Measurements from ENCODE around the gene IL4R. TPM values are rescaled to one million over a fixed set of nuclear protein-coding genes. Genes with fewer than 3 reads are reported as not detected.

Gene IL4R
- total RNA-seq, 1 experiment from 2014 or later, result 25.1 TPM

DNA sequence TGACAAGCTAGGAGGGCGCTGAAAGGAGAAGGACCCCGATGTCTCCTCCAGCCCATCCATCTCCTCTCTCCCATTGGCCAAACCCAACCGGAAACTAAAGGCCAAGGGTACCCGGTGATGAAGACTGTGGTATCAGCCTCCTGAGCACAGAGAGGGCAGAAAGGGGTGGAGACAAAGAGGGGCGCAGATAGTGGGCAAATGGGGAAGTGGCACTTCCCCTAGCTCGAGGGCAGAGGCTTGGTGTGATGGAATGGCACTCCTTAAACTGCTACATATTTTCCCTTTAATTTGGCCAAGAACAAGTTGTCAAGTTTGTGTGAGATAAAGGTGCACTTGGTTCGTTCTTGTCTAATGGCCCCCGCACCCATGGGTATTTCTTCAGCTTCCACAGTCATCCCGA is 27.8 kb downstream of the IL4R start:
- Histone ChIP-seq H3K9me3 (ENCODE audit: low read length) (no peaks in the 10 kb centered on the region), H3K4me1 (ENCODE audit: insufficient read depth, low read length) (no peaks in the 10 kb centered on the region), H3K36me3 (ENCODE audit: low read depth, low read length) (peaks cover 3% of the 10 kb centered on the region; the same call in 1 of the 2 replicates), H3K4me3 (ENCODE audit: low read length) (no peak overlapping the region), H3K79me2 (ENCODE audit: low read length) (no peaks in the 10 kb centered on the region), H3K9ac (ENCODE audit: low read length) (no peak overlapping the region), H3K27ac (ENCODE audit: low read length) (no peak overlapping the region), H3K27me3 (ENCODE audit: low read length) (no peaks in the 10 kb centered on the region), H2AFZ (ENCODE audit: low read length) (no peak overlapping the region), H3K4me2 (ENCODE audit: low read length) (no peak overlapping the region), H3K9me2 (replicated peaks; ENCODE audit: low read length) (no peaks in the 10 kb centered on the region), H3F3A (ENCODE audit: low read length, unreplicated experiment) (no peaks in the 10 kb centered on the region), H4K20me1 (ENCODE audit: low read length) (no peaks in the 10 kb centered on the region)
- intact Hi-C loops (cut with micrococcal nuclease), result no loop called here
- no TSS peak for BruUV-seq (replicated peaks)
- POLR2A ChIA-PET (ENCODE audit: unreplicated experiment), result no interaction called here
- ATAC-seq (no peak), DNase-seq (no peak)
- TF ChIP-seq EZH2 (IDR thresholded peaks at IDR 0.05; ENCODE audit: low read length, unreplicated experiment) (no peak), EZH2phosphoT487 (IDR thresholded peaks at IDR 0.05; ENCODE audit: borderline replicate concordance, low read length) (no peak)
- TF ChIP-seq, protein P1, sequence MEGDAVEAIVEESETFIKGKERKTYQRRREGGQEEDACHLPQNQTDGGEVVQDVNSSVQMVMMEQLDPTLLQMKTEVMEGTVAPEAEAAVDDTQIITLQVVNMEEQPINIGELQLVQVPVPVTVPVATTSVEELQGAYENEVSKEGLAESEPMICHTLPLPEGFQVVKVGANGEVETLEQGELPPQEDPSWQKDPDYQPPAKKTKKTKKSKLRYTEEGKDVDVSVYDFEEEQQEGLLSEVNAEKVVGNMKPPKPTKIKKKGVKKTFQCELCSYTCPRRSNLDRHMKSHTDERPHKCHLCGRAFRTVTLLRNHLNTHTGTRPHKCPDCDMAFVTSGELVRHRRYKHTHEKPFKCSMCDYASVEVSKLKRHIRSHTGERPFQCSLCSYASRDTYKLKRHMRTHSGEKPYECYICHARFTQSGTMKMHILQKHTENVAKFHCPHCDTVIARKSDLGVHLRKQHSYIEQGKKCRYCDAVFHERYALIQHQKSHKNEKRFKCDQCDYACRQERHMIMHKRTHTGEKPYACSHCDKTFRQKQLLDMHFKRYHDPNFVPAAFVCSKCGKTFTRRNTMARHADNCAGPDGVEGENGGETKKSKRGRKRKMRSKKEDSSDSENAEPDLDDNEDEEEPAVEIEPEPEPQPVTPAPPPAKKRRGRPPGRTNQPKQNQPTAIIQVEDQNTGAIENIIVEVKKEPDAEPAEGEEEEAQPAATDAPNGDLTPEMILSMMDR (conservative IDR thresholded peaks at IDR 0.05; ENCODE audit: low read depth, low read length), result no peak
- CTCF ChIA-PET, result no interaction called here

DNA sequence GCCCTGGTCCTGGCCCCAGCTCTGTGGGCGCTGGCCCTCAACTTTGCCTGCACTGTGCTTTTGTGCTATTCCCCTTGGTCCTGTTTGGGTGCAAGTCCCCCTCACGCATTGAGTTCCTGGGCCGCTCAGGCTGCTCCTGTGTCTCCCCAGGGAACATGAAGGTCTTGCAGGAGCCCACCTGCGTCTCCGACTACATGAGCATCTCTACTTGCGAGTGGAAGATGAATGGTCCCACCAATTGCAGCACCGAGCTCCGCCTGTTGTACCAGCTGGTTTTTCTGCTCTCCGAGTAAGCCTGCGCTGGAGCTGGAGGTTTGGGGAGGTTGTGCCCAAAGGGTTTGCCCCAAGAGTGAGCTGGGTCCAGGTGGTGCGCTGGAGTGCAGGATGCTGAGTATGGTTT is 28.2 kb downstream of the IL4R start:
- Histone ChIP-seq H2AFZ (ENCODE audit: low read length) (no peak overlapping the region), H3K9ac (ENCODE audit: low read length) (no peak overlapping the region), H3K79me2 (ENCODE audit: low read length) (no peaks in the 10 kb centered on the region), H3K36me3 (ENCODE audit: low read depth, low read length) (peaks cover 3% of the 10 kb centered on the region; the same call in 1 of the 2 replicates), H3K27ac (ENCODE audit: low read length) (no peak overlapping the region), H3K4me2 (ENCODE audit: low read length) (no peak overlapping the region), H3K27me3 (ENCODE audit: low read length) (no peaks in the 10 kb centered on the region), H3K4me1 (ENCODE audit: insufficient read depth, low read length) (no peaks in the 10 kb centered on the region), H3F3A (ENCODE audit: low read length, unreplicated experiment) (no peaks in the 10 kb centered on the region), H3K9me3 (ENCODE audit: low read length) (no peaks in the 10 kb centered on the region), H3K9me2 (replicated peaks; ENCODE audit: low read length) (no peaks in the 10 kb centered on the region), H3K4me3 (ENCODE audit: low read length) (no peak overlapping the region), H4K20me1 (ENCODE audit: low read length) (no peaks in the 10 kb centered on the region)
- intact Hi-C loops (cut with micrococcal nuclease), result no loop called here
- ATAC-seq (no peak), DNase-seq (no peak)
- BruUV-seq (replicated peaks), result no TSS peak
- TF ChIP-seq, protein P1 (conservative IDR thresholded peaks at IDR 0.05; ENCODE audit: low read depth, low read length), result no peak
- TF ChIP-seq EZH2 (IDR thresholded peaks at IDR 0.05; ENCODE audit: low read length, unreplicated experiment) (no peak), EZH2phosphoT487 (IDR thresholded peaks at IDR 0.05; ENCODE audit: borderline replicate concordance, low read length) (no peak)
- ChIA-PET CTCF (no interaction called here), POLR2A (ENCODE audit: unreplicated experiment) (no interaction called here)

DNA sequence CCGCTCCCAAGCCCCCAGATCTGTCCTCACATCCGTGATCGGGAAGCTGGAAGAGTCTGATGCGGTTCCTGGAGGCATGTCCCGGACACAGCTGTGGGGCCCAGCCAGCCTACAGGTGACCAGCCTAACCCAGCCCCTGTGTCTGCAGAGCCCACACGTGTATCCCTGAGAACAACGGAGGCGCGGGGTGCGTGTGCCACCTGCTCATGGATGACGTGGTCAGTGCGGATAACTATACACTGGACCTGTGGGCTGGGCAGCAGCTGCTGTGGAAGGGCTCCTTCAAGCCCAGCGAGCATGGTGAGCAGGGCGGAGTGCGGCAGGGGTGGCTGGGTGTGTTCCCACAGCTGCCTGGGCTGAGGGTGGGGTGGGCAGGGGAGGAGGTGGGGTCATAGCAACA is 30.9 kb downstream of the IL4R start:
- ATAC-seq, result no peak
- BruUV-seq (replicated peaks), result no TSS peak
- H3K36me3 ChIP-seq (ENCODE audit: low read depth, low read length), result peaks cover 8% of the 10 kb centered on the region

More for the DNA sequence above, 30.9 kb downstream of the IL4R start:
- Histone ChIP-seq H2AFZ (ENCODE audit: low read length) (no peak overlapping the region), H3K4me3 (ENCODE audit: low read length) (no peak overlapping the region), H3K4me2 (ENCODE audit: low read length) (no peak overlapping the region), H3K4me1 (ENCODE audit: insufficient read depth, low read length) (no peaks in the 10 kb centered on the region), H3K9ac (ENCODE audit: low read length) (no peak overlapping the region), H3K9me3 (ENCODE audit: low read length) (no peaks in the 10 kb centered on the region), H3K27me3 (ENCODE audit: low read length) (no peaks in the 10 kb centered on the region), H3K27ac (ENCODE audit: low read length) (no peak overlapping the region), H3K79me2 (ENCODE audit: low read length) (no peaks in the 10 kb centered on the region), H3F3A (ENCODE audit: low read length, unreplicated experiment) (no peaks in the 10 kb centered on the region), H4K20me1 (ENCODE audit: low read length) (no peaks in the 10 kb centered on the region), H3K9me2 (replicated peaks; ENCODE audit: low read length) (no peaks in the 10 kb centered on the region)
- TF ChIP-seq EZH2 (IDR thresholded peaks at IDR 0.05; ENCODE audit: low read length, unreplicated experiment) (no peak), EZH2phosphoT487 (IDR thresholded peaks at IDR 0.05; ENCODE audit: borderline replicate concordance, low read length) (no peak)
- TF ChIP-seq, protein P1 (conservative IDR thresholded peaks at IDR 0.05; ENCODE audit: low read depth, low read length), result no peak
- intact Hi-C loops (cut with micrococcal nuclease), result no loop called here
- CTCF ChIA-PET, result no interaction called here
- DNase-seq, result no peak
- POLR2A ChIA-PET (ENCODE audit: unreplicated experiment), result no interaction called here

Data from PC-3 (cell line).